Thyroid gland (tissue), 4 donors: Measurements from ENCODE around the gene MAGEH1. TPM values are rescaled to one million over a fixed set of nuclear protein-coding genes. Genes with fewer than 3 reads are reported as not detected.
"Not testable (repeated sequence)": the region's sequence is repeated elsewhere in the genome, so short reads cannot be mapped to it uniquely, and the experiment has no call there.

Source experiments
- DNase-seq, 2 donors: peaks; one replicate each; pipeline ENCODE4 v3.0.0-alpha.2; 2019
- H3K27ac ChIP-seq, 3 donors: fragments of 200-600 bp; sonication (generic); 1 replicate in 2 of 3; 2 replicates in 1 of 3; pipeline ENCODE4 v1.5.1; 2016 to 2019; ENCODE audit warnings: mild to moderate bottlenecking in 1 of 3, moderate library complexity in 1 of 3
- H3K27me3 ChIP-seq: fragments of 200-600 bp; sonication (generic); one replicate; pipeline ENCODE4 v1.5.1; 2019
- H3K36me3 ChIP-seq, 2 donors: fragments of 200-600 bp; sonication (generic); one replicate each; pipeline ENCODE4 v1.5.1; 2016 to 2019
- H3K4me1 ChIP-seq, 2 donors: fragments of 200-600 bp; sonication (generic); one replicate each; pipeline ENCODE4 v1.5.1; 2017 to 2019
- H3K4me3 ChIP-seq, 3 donors: fragments of 200-600 bp; sonication (generic); replicated peaks in 1 of 3; 1 replicate in 2 of 3; 2 replicates in 1 of 3; pipeline ENCODE4 v1.5.1; 2016; ENCODE audit warnings: mild to moderate bottlenecking in 1 of 3
- H3K9me3 ChIP-seq: fragments of 200-600 bp; sonication (generic); one replicate; pipeline ENCODE4 v1.5.1; 2017
- CTCF ChIP-seq, 6 experiments: fragments of 200-600 bp in 3 of 6; fragments of 450-650 bp in 3 of 6; sonication (generic) in 3 of 6; IDR thresholded peaks; one replicate each; pipeline ENCODE4 v1.5.1; 2016 to 2019; ENCODE audit warnings: antibody characterized with exemption in 6 of 6, mild to moderate bottlenecking in 2 of 6, inconsistent platforms in 1 of 6, moderate library complexity in 1 of 6
- POLR2A ChIP-seq, 2 donors: fragments of 450-650 bp; IDR thresholded peaks; one replicate each; pipeline ENCODE4 v1.6.1; 2017; ENCODE audit warnings: antibody characterized with exemption in 2 of 2, mild to moderate bottlenecking in 2 of 2, moderate library complexity in 1 of 2
- WGBS, 2 donors: methylation state at CpG; one replicate each; pipeline ENCODE4 v1.1.5; 2017; 5-methylcytosine and 5-hydroxymethylcytosine counted together
- intact Hi-C: fragments of 100-400 bp; cut with DNase I; formaldehyde crosslinking; loops from one replicate; pipeline ENCODE4 v1.15.1; 2023
- total RNA-seq, 4 donors: library from RNA; depleted of rRNA; stranded (reverse); fragments of >200 nt; gene quantifications; one replicate each; pipeline ENCODE4 v1.2.3, GENCODE V29; 2016

The MAGEH1 gene
- total RNA-seq = 10 to 100 TPM; 34.5 to 74.0 (median 54.4) TPM

DNA sequence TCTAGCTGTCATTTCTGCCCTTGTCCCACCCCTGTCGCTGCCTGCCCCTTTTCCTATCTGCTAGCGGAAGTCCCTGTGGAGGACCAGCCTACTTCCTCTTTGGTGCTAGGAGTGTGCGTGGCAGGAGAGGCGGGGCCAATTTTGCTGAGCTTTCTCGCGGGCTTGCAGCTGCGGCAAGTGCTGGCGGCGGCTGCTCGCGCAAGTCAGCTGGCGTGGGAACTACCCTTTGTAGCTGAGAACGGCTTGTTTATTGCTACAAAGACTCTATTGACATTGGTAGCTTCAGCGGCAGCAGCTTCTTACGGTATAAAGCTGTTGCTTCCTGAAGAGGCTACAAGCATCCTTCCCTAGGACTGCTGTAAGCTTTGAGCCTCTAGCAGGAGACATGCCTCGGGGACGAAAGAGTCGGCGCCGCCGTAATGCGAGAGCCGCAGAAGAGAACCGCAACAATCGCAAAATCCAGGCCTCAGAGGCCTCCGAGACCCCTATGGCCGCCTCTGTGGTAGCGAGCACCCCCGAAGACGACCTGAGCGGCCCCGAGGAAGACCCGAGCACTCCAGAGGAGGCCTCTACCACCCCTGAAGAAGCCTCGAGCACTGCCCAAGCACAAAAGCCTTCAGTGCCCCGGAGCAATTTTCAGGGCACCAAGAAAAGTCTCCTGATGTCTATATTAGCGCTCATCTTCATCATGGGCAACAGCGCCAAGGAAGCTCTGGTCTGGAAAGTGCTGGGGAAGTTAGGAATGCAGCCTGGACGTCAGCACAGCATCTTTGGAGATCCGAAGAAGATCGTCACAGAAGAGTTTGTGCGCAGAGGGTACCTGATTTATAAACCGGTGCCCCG, at the start of gene MAGEH1:
MAGEH1 (plus strand) TSS at position 138 of the 843 bp plus-strand sequence; CDS start at position 386, 248 bp downstream.
- Histone ChIP-seq H3K27ac (peak within 1 kb of the TSS; percentile 64 to 76 (median 71)), H3K4me1 (no peaks in the 10 kb centered on the region), H3K36me3 (no peaks in the 10 kb centered on the region), H3K27me3 (no peaks in the 10 kb centered on the region), H3K4me3 (peak within 1 kb of the TSS; percentile 26 to 62 (median 37)), H3K9me3 (no peaks in the 10 kb centered on the region)
- peak; percentile 81 to 83 for DNase-seq
- WGBS, 2 donors = 0 to 2% methylated on average over 16 to 19 of the region's 43 CpGs
- TF ChIP-seq CTCF (IDR thresholded peaks at IDR 0.05) (no peak), POLR2A (IDR thresholded peaks at IDR 0.05) (peak in 1 of 2 donors; percentile 87)
- intact Hi-C loops = no loop called here

DNA sequence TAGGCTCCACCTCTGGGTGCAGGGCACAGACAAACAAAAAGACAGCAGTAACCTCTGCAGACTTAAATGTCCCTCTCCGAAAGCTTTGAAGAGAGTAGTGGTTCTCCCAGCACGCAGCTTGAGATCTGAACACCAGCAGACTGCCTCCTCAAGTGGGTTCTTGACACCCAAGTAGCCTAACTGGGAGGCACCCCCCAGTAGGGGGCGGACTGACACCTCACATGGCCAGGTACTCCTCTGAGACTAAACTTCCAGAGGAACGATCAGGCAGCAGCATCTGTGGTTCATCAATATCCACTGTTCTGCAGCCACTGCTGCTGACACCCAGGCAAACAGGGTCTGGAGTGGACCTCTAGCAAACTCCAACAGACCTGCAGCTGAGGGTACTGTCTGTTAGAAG, 24.8 kb upstream of the MAGEH1 start:
- H3K9me3 ChIP-seq, H3K4me3 ChIP-seq, DNase-seq, H3K4me1 ChIP-seq, H3K36me3 ChIP-seq, intact Hi-C loops, H3K27ac ChIP-seq, H3K27me3 ChIP-seq: not testable (repeated sequence)
- 80% methylated on average over 1 of the region's 4 CpGs; no CpG with 5 or more reads in 1 of the 2 donors for WGBS, 2 donors

DNA sequence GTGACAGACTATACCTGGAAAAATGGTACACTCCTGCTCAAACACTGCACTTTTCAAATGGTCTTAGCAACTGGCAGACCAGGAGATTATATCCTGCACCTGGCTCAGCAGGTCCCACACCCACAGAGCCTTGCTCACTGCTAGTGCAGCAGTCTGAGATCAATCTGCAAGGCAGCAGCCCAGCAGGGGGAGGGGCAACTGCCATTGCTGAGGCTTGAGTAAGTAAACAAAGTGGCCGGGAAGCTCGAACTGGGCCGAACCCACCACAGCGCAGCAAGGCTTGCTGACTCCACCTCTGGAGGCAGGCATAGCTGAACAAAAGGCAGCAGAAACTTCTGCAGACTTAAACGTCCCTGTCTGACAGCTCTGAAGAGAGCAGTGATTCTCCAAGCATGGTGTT, 8.5 kb upstream of the MAGEH1 start:
- H3K4me1 ChIP-seq, H3K36me3 ChIP-seq, DNase-seq, H3K9me3 ChIP-seq, H3K27me3 ChIP-seq, H3K27ac ChIP-seq, H3K4me3 ChIP-seq, intact Hi-C loops: not testable (repeated sequence)
- no CpG with 5 or more reads among the region's 5 CpGs for WGBS, 2 donors

DNA sequence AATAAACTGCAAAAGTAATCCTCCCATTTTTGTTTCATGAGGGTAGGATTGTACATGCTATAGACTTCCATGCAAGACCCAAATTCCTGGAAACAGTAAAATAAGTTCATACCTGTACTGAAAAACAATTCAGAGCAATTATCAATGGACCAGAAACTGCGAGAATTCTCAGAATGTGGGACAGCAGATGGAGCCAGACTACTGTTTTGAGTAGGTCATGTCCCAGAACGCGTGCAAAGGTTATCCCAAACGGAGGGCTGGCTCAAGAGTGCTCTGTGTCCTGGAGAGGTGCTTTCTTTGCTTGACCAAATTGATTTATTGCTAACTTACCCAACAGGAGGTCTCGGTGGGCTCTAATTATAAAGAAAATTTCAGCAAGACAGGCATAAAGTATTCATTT, 1.7 kb upstream of the MAGEH1 start:
- Histone ChIP-seq H3K27ac (no peak overlapping the region), H3K36me3 (no peaks in the 10 kb centered on the region), H3K4me1 (no peaks in the 10 kb centered on the region), H3K4me3 (no peak overlapping the region), H3K27me3 (no peaks in the 10 kb centered on the region), H3K9me3 (no peaks in the 10 kb centered on the region)
- intact Hi-C loops = no loop called here
- WGBS, 2 donors = 2 to 9% methylated on average over 5 of the region's 5 CpGs
- DNase-seq = peak; percentile 29 to 32
- TF ChIP-seq POLR2A (IDR thresholded peaks at IDR 0.05) = no peak
- TF ChIP-seq CTCF (IDR thresholded peaks at IDR 0.05) = peak in 3 of 6 experiments; percentile 37 to 48 (median 47)

DNA sequence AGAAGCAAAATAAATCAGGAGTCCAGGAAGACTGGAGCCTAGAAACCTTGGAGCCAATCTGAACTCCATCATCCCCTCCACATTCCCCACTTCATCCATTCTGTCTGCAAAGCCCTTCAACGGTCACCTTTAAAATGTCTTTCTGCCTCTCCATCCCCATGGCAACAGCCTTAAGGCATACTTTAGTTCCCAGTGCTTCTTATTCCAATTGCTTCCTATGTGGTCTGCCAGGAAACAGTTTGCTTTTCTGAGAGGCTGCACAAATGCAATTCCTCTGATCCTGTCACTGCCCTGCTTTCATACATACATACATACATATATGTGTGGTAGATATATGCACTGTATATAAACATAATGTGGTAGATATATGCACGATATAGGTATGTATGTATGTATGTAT, 786 bp upstream of the MAGEH1 start:
- Histone ChIP-seq H3K4me1 (no peaks in the 10 kb centered on the region), H3K27ac (no peak overlapping the region), H3K27me3 (no peaks in the 10 kb centered on the region), H3K9me3 (no peaks in the 10 kb centered on the region), H3K4me3 (no peak overlapping the region), H3K36me3 (no peaks in the 10 kb centered on the region)
- no peak for DNase-seq
- intact Hi-C loops = no loop called here
- TF ChIP-seq POLR2A (IDR thresholded peaks at IDR 0.05) (no peak), CTCF (IDR thresholded peaks at IDR 0.05) (no peak)
- WGBS, 2 donors = 30 to 34% methylated on average over 2 of the region's 2 CpGs

DNA sequence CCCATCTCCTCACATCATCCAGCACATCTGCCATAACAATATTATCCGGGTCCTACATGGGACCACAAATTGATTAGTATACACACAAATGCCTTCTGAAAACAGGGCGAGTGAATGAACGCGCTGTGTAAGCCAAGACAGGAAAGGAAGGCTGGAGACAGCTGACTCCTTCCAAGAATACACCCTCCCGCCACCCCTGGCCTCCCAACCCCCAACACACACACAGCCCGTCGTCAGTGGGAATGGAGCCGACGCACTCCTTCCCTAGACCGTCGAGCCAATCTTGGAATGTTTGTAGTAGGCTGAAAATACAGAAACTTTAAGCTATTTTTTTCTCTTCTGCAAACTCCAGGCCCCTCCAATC, 319 bp upstream of the MAGEH1 start:
- Histone ChIP-seq H3K9me3 (no peaks in the 10 kb centered on the region), H3K27me3 (no peaks in the 10 kb centered on the region), H3K36me3 (no peaks in the 10 kb centered on the region), H3K4me1 (no peaks in the 10 kb centered on the region), H3K27ac (peak overlapping the region; percentile 64 to 76 (median 71)), H3K4me3 (peak overlapping the region in 2 of 3 donors; percentile 37 to 62)
- DNase-seq = no peak
- TF ChIP-seq POLR2A (IDR thresholded peaks at IDR 0.05) = no peak
- no peak for TF ChIP-seq CTCF (IDR thresholded peaks at IDR 0.05)
- intact Hi-C loops = no loop called here
- 2 to 3% methylated on average over 11 of the region's 11 CpGs for WGBS, 2 donors
